AG09319 (cell line): Measurements from ENCODE around the gene CCDC9.
A peak's percentile ranks its signal among the peaks of the same experiment; 100 is the strongest.

Source experiments
- DNase-seq: peaks from one replicate; pipeline ENCODE4 v3.0.0-alpha.2; 2010; ENCODE audit warnings: low read depth; ENCODE audit errors: extremely low read depth
- TF ChIP-seq, protein P1 (sequence below): IDR thresholded peaks from 2 replicates; pipeline ENCODE4 v1.5.1; 2011; ENCODE audit warnings: low read depth, mild to moderate bottlenecking, inconsistent platforms, low read length, moderate library complexity

Gene CCDC9

DNA sequence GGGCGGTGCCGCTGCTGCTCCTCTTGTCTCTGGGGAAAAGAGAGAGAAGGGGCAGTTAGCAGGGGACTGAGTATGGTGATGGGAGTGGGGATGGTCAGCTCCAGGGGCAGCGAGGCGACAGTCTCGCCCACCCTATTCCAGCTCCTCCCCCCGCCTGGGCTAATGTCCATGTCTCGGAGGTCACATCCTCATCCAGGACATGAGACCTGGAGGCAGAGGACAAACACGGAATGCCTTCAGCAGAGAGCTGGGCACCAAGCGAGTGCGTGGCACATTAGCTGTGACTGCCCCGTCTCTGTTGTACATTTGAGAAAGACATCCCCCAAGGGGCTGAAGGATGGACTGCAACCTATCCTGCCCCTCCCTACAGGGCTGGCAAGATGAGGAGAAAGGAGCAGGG, 34.4 kb upstream of the CCDC9 start:
- TF ChIP-seq, protein P1, sequence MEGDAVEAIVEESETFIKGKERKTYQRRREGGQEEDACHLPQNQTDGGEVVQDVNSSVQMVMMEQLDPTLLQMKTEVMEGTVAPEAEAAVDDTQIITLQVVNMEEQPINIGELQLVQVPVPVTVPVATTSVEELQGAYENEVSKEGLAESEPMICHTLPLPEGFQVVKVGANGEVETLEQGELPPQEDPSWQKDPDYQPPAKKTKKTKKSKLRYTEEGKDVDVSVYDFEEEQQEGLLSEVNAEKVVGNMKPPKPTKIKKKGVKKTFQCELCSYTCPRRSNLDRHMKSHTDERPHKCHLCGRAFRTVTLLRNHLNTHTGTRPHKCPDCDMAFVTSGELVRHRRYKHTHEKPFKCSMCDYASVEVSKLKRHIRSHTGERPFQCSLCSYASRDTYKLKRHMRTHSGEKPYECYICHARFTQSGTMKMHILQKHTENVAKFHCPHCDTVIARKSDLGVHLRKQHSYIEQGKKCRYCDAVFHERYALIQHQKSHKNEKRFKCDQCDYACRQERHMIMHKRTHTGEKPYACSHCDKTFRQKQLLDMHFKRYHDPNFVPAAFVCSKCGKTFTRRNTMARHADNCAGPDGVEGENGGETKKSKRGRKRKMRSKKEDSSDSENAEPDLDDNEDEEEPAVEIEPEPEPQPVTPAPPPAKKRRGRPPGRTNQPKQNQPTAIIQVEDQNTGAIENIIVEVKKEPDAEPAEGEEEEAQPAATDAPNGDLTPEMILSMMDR, result no peak
- no peak for DNase-seq

GRCh38 chr19:47225746-47226425, 30.4 kb upstream of the CCDC9 start:
- DNase-seq, result peak; percentile 78
- TF ChIP-seq, protein P1, result 0 out of 2 replicates have a peak, but pooled peaks have one; percentile 1

DNA sequence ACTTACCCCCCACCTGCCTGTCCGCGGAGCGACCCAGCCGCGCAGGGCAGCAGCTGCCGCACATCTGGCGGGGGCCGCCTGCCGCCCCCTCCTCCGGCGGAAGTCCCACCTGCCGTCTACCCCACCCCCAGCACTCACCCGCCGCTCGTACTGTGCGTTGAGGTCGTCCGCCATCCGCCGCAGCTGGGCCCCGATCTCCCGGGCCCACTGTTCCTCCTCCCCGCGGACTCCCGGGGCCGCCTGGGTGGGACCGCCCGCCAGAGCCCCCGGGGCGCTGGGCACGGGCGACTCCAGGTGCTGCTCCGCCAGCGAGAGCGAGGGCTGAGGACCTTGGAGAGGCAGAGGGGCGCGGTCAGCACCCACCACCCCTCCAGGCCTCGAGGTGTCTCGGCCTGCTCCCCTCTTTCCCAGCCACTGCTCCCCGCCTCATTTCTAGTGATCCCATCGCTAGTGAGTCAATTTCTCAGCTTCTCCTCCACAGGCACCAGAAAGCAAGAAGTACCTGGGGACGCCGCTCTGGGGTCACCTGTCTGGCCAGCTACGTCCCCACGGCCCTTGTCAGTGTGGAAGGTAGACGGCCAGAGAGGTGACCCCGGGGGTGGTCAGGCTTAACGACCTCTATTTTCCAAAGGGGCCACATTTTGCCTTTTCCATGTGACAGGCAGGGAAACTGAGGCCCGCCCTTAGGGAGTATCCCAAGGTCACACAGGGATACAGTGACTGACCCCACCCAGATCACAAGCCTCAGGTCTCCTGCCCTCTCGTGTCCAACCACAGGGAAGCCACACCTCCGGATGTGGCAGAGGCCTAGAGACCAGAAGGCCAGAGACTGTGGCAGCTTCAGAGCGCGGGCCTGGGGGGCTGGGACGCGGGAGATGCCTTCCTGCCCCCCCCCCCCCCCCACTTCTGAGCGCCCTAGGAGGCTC, 29.6 kb upstream of the CCDC9 start:
- TF ChIP-seq, protein P1, result no peak
- DNase-seq, result peak; percentile 67

DNA sequence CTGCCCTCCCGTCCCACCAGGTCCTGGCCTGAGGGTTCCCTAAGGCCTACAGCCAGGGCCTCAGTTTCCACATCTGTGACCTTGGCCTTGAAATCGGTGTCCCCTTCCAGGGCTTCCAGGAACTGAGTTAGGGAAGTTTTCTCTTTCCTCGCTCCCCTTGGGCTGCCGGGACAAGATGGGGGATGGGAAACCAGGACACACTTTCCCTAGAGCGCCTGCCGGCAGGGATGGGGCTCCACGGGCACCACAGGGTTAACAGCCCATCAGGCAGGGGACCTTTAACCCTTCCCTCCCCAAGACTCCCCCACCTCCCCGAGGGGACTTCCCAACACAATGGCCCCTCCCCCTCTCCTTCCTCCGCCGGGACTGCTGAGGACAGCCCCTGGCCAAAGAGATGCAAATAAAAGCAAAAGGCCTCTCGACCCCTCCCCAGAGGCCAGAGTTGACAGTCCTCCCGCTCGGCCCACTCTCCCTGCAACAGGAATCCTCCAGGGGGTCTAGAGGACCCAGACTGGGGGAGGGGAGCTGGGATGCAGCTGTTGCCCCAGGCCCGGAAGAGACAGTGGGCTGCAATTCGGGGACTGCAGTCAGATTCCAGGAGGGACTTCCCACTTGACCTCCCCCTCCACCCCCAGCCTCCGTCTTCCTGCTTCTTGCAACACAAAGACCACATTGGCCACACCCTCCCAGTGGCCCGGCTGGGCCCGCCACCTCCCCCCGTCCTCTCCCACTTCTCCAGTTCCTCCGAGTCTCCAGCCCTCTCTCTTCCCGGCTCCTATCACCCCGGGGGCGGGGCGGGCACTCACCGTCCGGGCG, 28.8 kb upstream of the CCDC9 start:
- DNase-seq, result peak; percentile 93
- TF ChIP-seq, protein P1, result no peak

- DNase-seq, result no peak
- TF ChIP-seq, protein P1, result no peak
Measured at GRCh38 chr19:47228168-47228936, 28.0 kb upstream of the CCDC9 start.

DNA sequence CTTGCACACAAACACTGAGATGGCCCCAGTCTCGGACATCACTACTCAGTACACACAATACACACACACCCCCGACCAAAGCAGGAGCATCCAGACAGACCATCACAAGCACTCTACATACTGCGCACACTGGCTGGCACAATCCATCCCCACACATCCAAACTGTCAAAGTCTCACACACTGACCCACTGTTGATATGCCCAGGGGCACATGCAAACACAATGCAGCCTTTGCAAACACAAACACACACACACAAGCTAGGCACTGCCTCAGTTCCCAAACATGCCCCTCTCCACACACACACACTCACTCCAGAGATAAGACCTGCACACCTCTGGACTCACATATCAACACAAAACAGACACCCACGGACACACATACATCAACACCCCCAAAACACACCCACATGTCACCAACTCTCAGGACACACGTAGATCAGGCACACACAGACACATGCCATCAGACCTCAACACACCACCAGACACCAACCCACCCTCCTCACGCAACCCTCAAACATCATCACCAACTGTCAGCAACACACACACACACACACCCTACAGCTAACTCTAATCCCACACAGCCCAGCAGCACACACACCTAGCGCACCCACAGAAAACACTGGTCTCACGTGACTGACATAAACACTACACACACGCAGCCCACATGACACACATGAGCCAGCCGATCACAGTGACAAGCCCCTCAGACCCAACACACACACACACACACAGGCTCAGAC, 27.2 kb upstream of the CCDC9 start:
- TF ChIP-seq, protein P1, result no peak
- no peak for DNase-seq
